GM23338 (cell line): ENCODE data around the gene LRBA. TPM values are rescaled to one million over a fixed set of nuclear protein-coding genes. Genes with fewer than 3 reads are reported as not detected.

Source experiments
- ATAC-seq: fragments of 200-7000 bp; cut with Tn5 transposase; 3 replicates; pipeline ENCODE4 v1.9.1; 2020
- DNase-seq: peaks from one replicate; pipeline ENCODE4 v3.0.0-alpha.2; 2015; ENCODE audit warnings: low spot score
- H2AFZ ChIP-seq: fragments of 200-600 bp; sonication (generic); 2 replicates; pipeline ENCODE4 v1.8.0; 2016; ENCODE audit warnings: antibody characterized with exemption, mild to moderate bottlenecking, moderate library complexity
- H3F3A ChIP-seq: fragments of 200-600 bp; sonication (generic); replicated peaks from 2 replicates; pipeline ENCODE4 v1.8.0; 2017; ENCODE audit warnings: antibody characterized with exemption, mixed run types, low read depth
- H3K27ac ChIP-seq: fragments of 200-600 bp; sonication (generic); 2 replicates; pipeline ENCODE4 v1.6.1; 2016; ENCODE audit warnings: low read depth
- H3K27me3 ChIP-seq: fragments of 200-600 bp; sonication (generic); 2 replicates; pipeline ENCODE4 v1.8.0; 2016; ENCODE audit warnings: mild to moderate bottlenecking, mixed run types, moderate library complexity; ENCODE audit not compliant: insufficient read depth
- H3K36me3 ChIP-seq: fragments of 200-600 bp; sonication (generic); 2 replicates; pipeline ENCODE4 v1.8.0; 2016; ENCODE audit warnings: mild to moderate bottlenecking; ENCODE audit not compliant: insufficient read depth
- H3K4me1 ChIP-seq: fragments of 200-600 bp; sonication (generic); 2 replicates; pipeline ENCODE4 v1.8.0; 2016; ENCODE audit warnings: mild to moderate bottlenecking, moderate library complexity; ENCODE audit not compliant: insufficient read depth
- H3K4me2 ChIP-seq: fragments of 200-600 bp; sonication (generic); 2 replicates; pipeline ENCODE4 v1.7.1; 2017; ENCODE audit warnings: mixed run types
- H3K4me3 ChIP-seq: fragments of 200-600 bp; sonication (generic); 2 replicates; pipeline ENCODE4 v1.6.1; 2016; ENCODE audit warnings: mixed run types
- H3K79me2 ChIP-seq: fragments of 200-600 bp; sonication (generic); replicated peaks from 2 replicates; pipeline ENCODE4 v1.8.0; 2017; ENCODE audit warnings: mild to moderate bottlenecking; ENCODE audit not compliant: insufficient read depth
- H3K9me2 ChIP-seq: fragments of 200-600 bp; sonication (generic); 2 replicates; pipeline ENCODE4 v1.8.0; 2017; ENCODE audit not compliant: insufficient read depth
- H4K20me1 ChIP-seq: fragments of 200-600 bp; sonication (generic); replicated peaks from 2 replicates; pipeline ENCODE4 v1.8.0; 2017; ENCODE audit warnings: mild to moderate bottlenecking; ENCODE audit not compliant: insufficient read depth
- H3K27ac Mint-ChIP-seq: 2 replicates; pipeline ENCODE4 v1.8.0; 2020; ENCODE audit warnings: inconsistent platforms, mild to moderate bottlenecking, moderate library complexity, mixed read lengths
- H3K27me3 Mint-ChIP-seq: 3 replicates; pipeline ENCODE4 v1.8.0; 2022; ENCODE audit warnings: low read depth, mild to moderate bottlenecking, moderate library complexity, mixed read lengths, inconsistent platforms; ENCODE audit not compliant: insufficient read depth, poor library complexity
- H3K36me3 Mint-ChIP-seq: 3 replicates; pipeline ENCODE4 v1.8.0; 2021; ENCODE audit warnings: low read depth, mild to moderate bottlenecking, inconsistent platforms, moderate library complexity, mixed read lengths
- H3K4me1 Mint-ChIP-seq: 3 replicates; pipeline ENCODE4 v1.8.0; 2020; ENCODE audit warnings: mild to moderate bottlenecking, inconsistent platforms, mixed read lengths
- H3K4me3 Mint-ChIP-seq: 3 replicates; pipeline ENCODE4 v1.8.0; 2021; ENCODE audit warnings: moderate library complexity, mild to moderate bottlenecking, inconsistent platforms, mixed read lengths
- H3K9me3 Mint-ChIP-seq: 3 replicates; pipeline ENCODE4 v1.8.0; 2020; ENCODE audit warnings: moderate library complexity, mild to moderate bottlenecking, inconsistent platforms, mixed read lengths
- CREB1 ChIP-seq: fragments of 250-450 bp; sonication (Bioruptor Pico); IDR thresholded peaks from 2 replicates; pipeline ENCODE4 v1.5.0; 2020; ENCODE audit warnings: low read depth, mild to moderate bottlenecking, moderate library complexity
- EZH2 ChIP-seq: fragments of 200-600 bp; sonication (generic); IDR thresholded peaks from one replicate; pipeline ENCODE4 v1.8.0; 2017; ENCODE audit warnings: antibody characterized with exemption, mild to moderate bottlenecking, low read depth; ENCODE audit not compliant: unreplicated experiment
- JUNB ChIP-seq: IDR thresholded peaks from one replicate; pipeline ENCODE4 v1.6.1; 2016; ENCODE audit warnings: antibody characterized with exemption; ENCODE audit not compliant: unreplicated experiment
- NANOG ChIP-seq: IDR thresholded peaks from 2 replicates; pipeline ENCODE4 v1.6.1; 2016; ENCODE audit warnings: antibody characterized with exemption, borderline replicate concordance
- STAT1 ChIP-seq: IDR thresholded peaks from one replicate; pipeline ENCODE4 v1.6.1; 2016; ENCODE audit warnings: antibody characterized with exemption; ENCODE audit not compliant: unreplicated experiment
- ZNF331 ChIP-seq: fragments of 250-450 bp; sonication (Bioruptor Pico); IDR thresholded peaks from 2 replicates; pipeline ENCODE4 v1.5.0; 2020; ENCODE audit warnings: low read depth, mild to moderate bottlenecking, moderate library complexity
- polyA plus RNA-seq: library from polyadenylated mRNA; unstranded; fragments of >200 nt; fragmentation: Nextera tagmentation; extraction: Ambion mirVana; gene quantifications from 2 replicates; pipeline ENCODE4 v1.2.1, GENCODE V29; 2016
- total RNA-seq: library from RNA; depleted of rRNA; stranded (reverse); fragments of >200 nt; shearing (Covaris generic); gene quantifications from 2 replicates; pipeline ENCODE4 v1.2.3, GENCODE V29; 2014
- TF ChIP-seq, protein P1 (sequence below): fragments of 250-450 bp; sonication (Bioruptor Pico); IDR thresholded peaks from 2 replicates; pipeline ENCODE4 v1.5.0; 2020; ENCODE audit warnings: mild to moderate bottlenecking, moderate library complexity
- TF ChIP-seq, protein P2 (sequence below): IDR thresholded peaks from 2 replicates; pipeline ENCODE4 v1.6.1; 2016; ENCODE audit warnings: antibody characterized with exemption
- TF ChIP-seq, protein P3 (sequence below), 2 experiments: fragments of 200-600 bp in 1 of 2; sonication (generic) in 1 of 2; conservative IDR thresholded peaks; 2 replicates each; pipeline versions ENCODE4 v1.5.1 to v1.6.1; 2016 to 2017; ENCODE audit warnings: antibody characterized with exemption in 2 of 2, low read depth in 2 of 2, mild to moderate bottlenecking in 2 of 2, moderate library complexity in 1 of 2

Gene LRBA
- total and polyA plus RNA-seq, 2 experiments from 2014 or later, result 23.3 to 126 TPM

DNA sequence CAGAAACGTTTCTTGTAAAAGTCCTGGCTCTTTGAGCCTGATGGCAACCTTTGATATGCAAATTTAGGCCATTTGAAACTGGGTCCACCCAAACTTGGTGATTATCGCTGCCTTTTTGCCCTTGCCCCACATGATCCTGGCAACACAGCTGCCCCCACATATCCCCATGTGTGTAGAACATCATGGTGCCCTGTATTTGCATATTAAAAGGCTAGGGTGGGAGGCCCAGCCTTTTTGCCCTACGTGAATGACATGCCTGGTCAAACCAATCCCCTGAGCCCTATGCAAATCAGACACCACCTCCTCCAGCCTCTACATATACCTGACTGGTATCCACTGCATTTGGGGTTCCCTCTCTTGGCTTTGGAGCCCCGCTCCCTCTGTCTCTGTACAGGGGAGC, 230.8 kb downstream of the LRBA start (continued):
- TF ChIP-seq, protein P1, sequence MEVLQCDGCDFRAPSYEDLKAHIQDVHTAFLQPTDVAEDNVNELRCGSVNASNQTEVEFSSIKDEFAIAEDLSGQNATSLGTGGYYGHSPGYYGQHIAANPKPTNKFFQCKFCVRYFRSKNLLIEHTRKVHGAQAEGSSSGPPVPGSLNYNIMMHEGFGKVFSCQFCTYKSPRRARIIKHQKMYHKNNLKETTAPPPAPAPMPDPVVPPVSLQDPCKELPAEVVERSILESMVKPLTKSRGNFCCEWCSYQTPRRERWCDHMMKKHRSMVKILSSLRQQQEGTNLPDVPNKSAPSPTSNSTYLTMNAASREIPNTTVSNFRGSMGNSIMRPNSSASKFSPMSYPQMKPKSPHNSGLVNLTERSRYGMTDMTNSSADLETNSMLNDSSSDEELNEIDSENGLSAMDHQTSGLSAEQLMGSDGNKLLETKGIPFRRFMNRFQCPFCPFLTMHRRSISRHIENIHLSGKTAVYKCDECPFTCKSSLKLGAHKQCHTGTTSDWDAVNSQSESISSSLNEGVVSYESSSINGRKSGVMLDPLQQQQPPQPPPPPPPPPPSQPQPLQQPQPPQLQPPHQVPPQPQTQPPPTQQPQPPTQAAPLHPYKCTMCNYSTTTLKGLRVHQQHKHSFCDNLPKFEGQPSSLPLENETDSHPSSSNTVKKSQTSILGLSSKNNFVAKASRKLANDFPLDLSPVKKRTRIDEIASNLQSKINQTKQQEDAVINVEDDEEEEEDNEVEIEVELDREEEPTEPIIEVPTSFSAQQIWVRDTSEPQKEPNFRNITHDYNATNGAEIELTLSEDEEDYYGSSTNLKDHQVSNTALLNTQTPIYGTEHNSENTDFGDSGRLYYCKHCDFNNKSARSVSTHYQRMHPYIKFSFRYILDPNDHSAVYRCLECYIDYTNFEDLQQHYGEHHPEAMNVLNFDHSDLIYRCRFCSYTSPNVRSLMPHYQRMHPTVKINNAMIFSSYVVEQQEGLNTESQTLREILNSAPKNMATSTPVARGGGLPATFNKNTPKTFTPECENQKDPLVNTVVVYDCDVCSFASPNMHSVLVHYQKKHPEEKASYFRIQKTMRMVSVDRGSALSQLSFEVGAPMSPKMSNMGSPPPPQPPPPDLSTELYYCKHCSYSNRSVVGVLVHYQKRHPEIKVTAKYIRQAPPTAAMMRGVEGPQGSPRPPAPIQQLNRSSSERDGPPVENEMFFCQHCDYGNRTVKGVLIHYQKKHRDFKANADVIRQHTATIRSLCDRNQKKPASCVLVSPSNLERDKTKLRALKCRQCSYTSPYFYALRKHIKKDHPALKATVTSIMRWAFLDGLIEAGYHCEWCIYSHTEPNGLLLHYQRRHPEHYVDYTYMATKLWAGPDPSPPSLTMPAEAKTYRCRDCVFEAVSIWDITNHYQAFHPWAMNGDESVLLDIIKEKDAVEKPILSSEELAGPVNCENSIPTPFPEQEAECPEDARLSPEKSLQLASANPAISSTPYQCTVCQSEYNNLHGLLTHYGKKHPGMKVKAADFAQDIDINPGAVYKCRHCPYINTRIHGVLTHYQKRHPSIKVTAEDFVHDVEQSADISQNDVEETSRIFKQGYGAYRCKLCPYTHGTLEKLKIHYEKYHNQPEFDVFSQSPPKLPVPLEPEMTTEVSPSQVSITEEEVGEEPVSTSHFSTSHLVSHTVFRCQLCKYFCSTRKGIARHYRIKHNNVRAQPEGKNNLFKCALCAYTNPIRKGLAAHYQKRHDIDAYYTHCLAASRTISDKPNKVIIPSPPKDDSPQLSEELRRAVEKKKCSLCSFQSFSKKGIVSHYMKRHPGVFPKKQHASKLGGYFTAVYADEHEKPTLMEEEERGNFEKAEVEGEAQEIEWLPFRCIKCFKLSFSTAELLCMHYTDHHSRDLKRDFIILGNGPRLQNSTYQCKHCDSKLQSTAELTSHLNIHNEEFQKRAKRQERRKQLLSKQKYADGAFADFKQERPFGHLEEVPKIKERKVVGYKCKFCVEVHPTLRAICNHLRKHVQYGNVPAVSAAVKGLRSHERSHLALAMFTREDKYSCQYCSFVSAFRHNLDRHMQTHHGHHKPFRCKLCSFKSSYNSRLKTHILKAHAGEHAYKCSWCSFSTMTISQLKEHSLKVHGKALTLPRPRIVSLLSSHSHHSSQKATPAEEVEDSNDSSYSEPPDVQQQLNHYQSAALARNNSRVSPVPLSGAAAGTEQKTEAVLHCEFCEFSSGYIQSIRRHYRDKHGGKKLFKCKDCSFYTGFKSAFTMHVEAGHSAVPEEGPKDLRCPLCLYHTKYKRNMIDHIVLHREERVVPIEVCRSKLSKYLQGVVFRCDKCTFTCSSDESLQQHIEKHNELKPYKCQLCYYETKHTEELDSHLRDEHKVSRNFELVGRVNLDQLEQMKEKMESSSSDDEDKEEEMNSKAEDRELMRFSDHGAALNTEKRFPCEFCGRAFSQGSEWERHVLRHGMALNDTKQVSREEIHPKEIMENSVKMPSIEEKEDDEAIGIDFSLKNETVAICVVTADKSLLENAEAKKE (CRISPR knock-in tag), result no peak
- TF ChIP-seq EZH2, result no peak
- 0 out of 2 replicates have a peak, but pooled peaks have one; percentile 32 for TF ChIP-seq NANOG

DNA sequence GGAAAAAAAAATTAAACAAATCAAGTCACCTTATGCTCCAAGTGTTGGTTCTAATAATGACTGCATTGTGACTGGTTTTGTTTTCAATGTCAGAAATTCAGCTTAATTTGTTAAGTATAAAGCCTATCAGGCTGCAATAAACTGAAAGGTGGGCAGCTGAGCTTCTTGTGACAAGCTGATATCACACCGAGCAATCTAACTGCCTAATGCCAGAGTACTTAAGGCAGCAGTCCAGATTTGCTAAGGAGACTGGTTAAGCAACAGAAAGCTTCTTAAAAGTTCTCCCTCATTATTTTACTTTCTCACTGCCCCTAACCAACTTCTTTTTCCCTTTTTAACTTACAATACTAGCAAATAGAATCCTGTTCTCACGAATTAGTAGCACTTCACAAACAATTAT, 232.2 kb downstream of the LRBA start:
- Mint-ChIP-seq H3K27ac (no peak overlapping the region), H3K9me3 (no peaks in the 10 kb centered on the region), H3K36me3 (no peaks in the 10 kb centered on the region; the same call in 2 of the 3 replicates), H3K4me1 (peaks cover 29% of the 10 kb centered on the region), H3K4me3 (no peak overlapping the region), H3K27me3 (no peaks in the 10 kb centered on the region)
- Histone ChIP-seq H3K4me1 (peaks cover 21% of the 10 kb centered on the region), H3K36me3 (no peaks in the 10 kb centered on the region), H2AFZ (no peak overlapping the region), H4K20me1 (no peaks in the 10 kb centered on the region), H3K4me2 (no peak overlapping the region), H3K27me3 (no peaks in the 10 kb centered on the region), H3K4me3 (no peak overlapping the region), H3K79me2 (no peaks in the 10 kb centered on the region), H3F3A (no peaks in the 10 kb centered on the region), H3K27ac (no peak overlapping the region), H3K9me2 (no peaks in the 10 kb centered on the region)
- no peak for ATAC-seq
- DNase-seq, result no peak
- no peak for TF ChIP-seq CREB1 (CRISPR knock-in tag)
- TF ChIP-seq, protein P2, sequence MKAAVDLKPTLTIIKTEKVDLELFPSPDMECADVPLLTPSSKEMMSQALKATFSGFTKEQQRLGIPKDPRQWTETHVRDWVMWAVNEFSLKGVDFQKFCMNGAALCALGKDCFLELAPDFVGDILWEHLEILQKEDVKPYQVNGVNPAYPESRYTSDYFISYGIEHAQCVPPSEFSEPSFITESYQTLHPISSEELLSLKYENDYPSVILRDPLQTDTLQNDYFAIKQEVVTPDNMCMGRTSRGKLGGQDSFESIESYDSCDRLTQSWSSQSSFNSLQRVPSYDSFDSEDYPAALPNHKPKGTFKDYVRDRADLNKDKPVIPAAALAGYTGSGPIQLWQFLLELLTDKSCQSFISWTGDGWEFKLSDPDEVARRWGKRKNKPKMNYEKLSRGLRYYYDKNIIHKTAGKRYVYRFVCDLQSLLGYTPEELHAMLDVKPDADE, result no peak
- no peak for TF ChIP-seq JUNB
- TF ChIP-seq, protein P3, sequence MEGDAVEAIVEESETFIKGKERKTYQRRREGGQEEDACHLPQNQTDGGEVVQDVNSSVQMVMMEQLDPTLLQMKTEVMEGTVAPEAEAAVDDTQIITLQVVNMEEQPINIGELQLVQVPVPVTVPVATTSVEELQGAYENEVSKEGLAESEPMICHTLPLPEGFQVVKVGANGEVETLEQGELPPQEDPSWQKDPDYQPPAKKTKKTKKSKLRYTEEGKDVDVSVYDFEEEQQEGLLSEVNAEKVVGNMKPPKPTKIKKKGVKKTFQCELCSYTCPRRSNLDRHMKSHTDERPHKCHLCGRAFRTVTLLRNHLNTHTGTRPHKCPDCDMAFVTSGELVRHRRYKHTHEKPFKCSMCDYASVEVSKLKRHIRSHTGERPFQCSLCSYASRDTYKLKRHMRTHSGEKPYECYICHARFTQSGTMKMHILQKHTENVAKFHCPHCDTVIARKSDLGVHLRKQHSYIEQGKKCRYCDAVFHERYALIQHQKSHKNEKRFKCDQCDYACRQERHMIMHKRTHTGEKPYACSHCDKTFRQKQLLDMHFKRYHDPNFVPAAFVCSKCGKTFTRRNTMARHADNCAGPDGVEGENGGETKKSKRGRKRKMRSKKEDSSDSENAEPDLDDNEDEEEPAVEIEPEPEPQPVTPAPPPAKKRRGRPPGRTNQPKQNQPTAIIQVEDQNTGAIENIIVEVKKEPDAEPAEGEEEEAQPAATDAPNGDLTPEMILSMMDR (conservative IDR thresholded peaks at IDR 0.05; ENCODE audit: low read depth in 2 of 2), result no peak
- no peak for TF ChIP-seq STAT1
- no peak for TF ChIP-seq ZNF331 (CRISPR knock-in tag)
